H1 (cell line): Measurements from ENCODE around the gene MLNR. TPM values are rescaled to one million over a fixed set of nuclear protein-coding genes. Genes with fewer than 3 reads are reported as not detected.

ENCODE experiments used
- CTCF ChIP-seq, 3 experiments: IDR thresholded peaks; 1 replicate in 2 of 3; 2 replicates in 1 of 3; pipeline versions ENCODE4 v1.5.1 to v1.6.1; 2011; ENCODE audit warnings: low read length in 3 of 3, mild to moderate bottlenecking in 3 of 3, inconsistent platforms in 2 of 3, low read depth in 1 of 3, moderate library complexity in 1 of 3; ENCODE audit not compliant: insufficient read depth in 1 of 3; ENCODE audit errors: control extremely low read depth in 1 of 3
- GABPA ChIP-seq: IDR thresholded peaks from 2 replicates; pipeline ENCODE4 v1.6.1; 2011; ENCODE audit warnings: mild to moderate bottlenecking, low read length, moderate library complexity, borderline replicate concordance; ENCODE audit not compliant: insufficient read depth
- HDAC2 ChIP-seq, 2 experiments: fragments of 300-600 bp in 1 of 2; sonication (generic) in 1 of 2; IDR thresholded peaks; 2 replicates each; pipeline ENCODE4 v1.6.1; 2011 to 2012; ENCODE audit warnings: low read depth in 2 of 2, low read length in 2 of 2, mild to moderate bottlenecking in 2 of 2, moderate library complexity in 2 of 2, borderline replicate concordance in 1 of 2, inconsistent platforms in 1 of 2
- TAF7 ChIP-seq: optimal IDR thresholded peaks from 2 replicates; pipeline ENCODE3; 2011; ENCODE audit warnings: low read depth, mild to moderate bottlenecking, inconsistent platforms, low read length, moderate library complexity, borderline replicate concordance
- polyA plus RNA-seq, 7 experiments: library from polyadenylated mRNA; depleted of rRNA in 3 of 7; stranded (reverse) in 5 of 7; unstranded in 2 of 7; fragments of >200 nt in 5 of 7; fragments of 200-250 nt in 2 of 7; gene quantifications; 1 replicate in 5 of 7; 2 replicates in 1 of 7; 4 replicates in 1 of 7; pipeline versions ENCODE4 v1.2.1 to v1.2.3, GENCODE V29; 2011 to 2013; ENCODE audit warnings: missing spikeins in 2 of 7, mixed read lengths in 2 of 7
- total RNA-seq: library from RNA; stranded (reverse); fragmentation: NEBNext Ultra II Directional; extraction: Animal tissue kit (Norgen Biotek cat#: 25700); gene quantifications from 2 replicates; pipeline ENCODE4 v1.2.1, GENCODE V29; 2021

The MLNR gene
- total and polyA plus RNA-seq, 2 of the 8 experiments (the other 6 are each of a cell fraction or from before 2014, with no cell fraction given), result 0.24 to 0.29 TPM

- TF ChIP-seq GABPA, result no peak
- no peak for TF ChIP-seq CTCF (IDR thresholded peaks at IDR 0.05; ENCODE audit: control extremely low read depth in 1 of 3, insufficient read depth in 1 of 3, low read depth in 1 of 3, low read length in 3 of 3)
- TF ChIP-seq TAF7, result no peak
- TF ChIP-seq HDAC2 (IDR thresholded peaks at IDR 0.05; ENCODE audit: borderline replicate concordance in 1 of 2, low read depth in 2 of 2, low read length in 2 of 2), result no peak
- TF ChIP-seq, all 59 proteins: peak for 3
Observed at GRCh38 chr13:49217962-49218492, 2.1 kb upstream of the MLNR start (continued).
